NCI-H1930 (cell line): ENCODE measurements around the gene OARD1.
A peak's percentile ranks its signal among the peaks of the same experiment; 100 is the strongest.
"Not testable (repeated sequence)": the region's sequence is repeated elsewhere in the genome, so short reads cannot be mapped to it uniquely, and the experiment has no call there.

Experiments
- DNase-seq, 2 experiments: peaks; one replicate each; lab custom pipeline; 2025; lab: John Stamatoyannopoulos, UW

Gene OARD1

GRCh38 chr6:41071923-41072835 is at the start of gene OARD1:
OARD1 (minus strand) TSS chr6:41072356; CDS start chr6:41071634, 722 bp downstream.
- peak; percentile 100 for DNase-seq

GRCh38 chr6:41120058-41120457 is 47.9 kb upstream of the OARD1 start:
- DNase-seq, result no peak

GRCh38 chr6:41119508-41119907 is 47.4 kb upstream of the OARD1 start:
- DNase-seq, result no peak

- DNase-seq, result not testable (repeated sequence)
Measured at GRCh38 chr6:41115027-41115426, 42.9 kb upstream of the OARD1 start.

- no peak for DNase-seq
Measured at GRCh38 chr6:41111017-41111416, 38.9 kb upstream of the OARD1 start.

GRCh38 chr6:41103847-41104246 is 31.7 kb upstream of the OARD1 start:
- no peak for DNase-seq

GRCh38 chr6:41100871-41101287 is 28.7 kb upstream of the OARD1 start:
- no peak for DNase-seq

GRCh38 chr6:41098366-41098765 is 26.2 kb upstream of the OARD1 start:
- no peak for DNase-seq

GRCh38 chr6:41097467-41098090 is 25.4 kb upstream of the OARD1 start:
- no peak for DNase-seq

- DNase-seq, result no peak
Measured at GRCh38 chr6:41093729-41094128, 21.6 kb upstream of the OARD1 start.

- no peak for DNase-seq
Measured at GRCh38 chr6:41092421-41093140, 20.4 kb upstream of the OARD1 start.

- no peak for DNase-seq
Measured at GRCh38 chr6:41090841-41091761, 18.9 kb upstream of the OARD1 start.

GRCh38 chr6:41088451-41088850 is 16.3 kb upstream of the OARD1 start:
- no peak for DNase-seq

- DNase-seq, result no peak
Measured at GRCh38 chr6:41085182-41085581, 13.0 kb upstream of the OARD1 start.

GRCh38 chr6:41083072-41083471 is 10.9 kb upstream of the OARD1 start:
- DNase-seq, result no peak

- no peak for DNase-seq
Measured at GRCh38 chr6:41080621-41081020, 8.5 kb upstream of the OARD1 start.

- DNase-seq, result no peak
Measured at GRCh38 chr6:41079080-41079479, 6.9 kb upstream of the OARD1 start.

- no peak for DNase-seq
Measured at GRCh38 chr6:41078101-41078500, 5.9 kb upstream of the OARD1 start.

- DNase-seq, result no peak
Measured at GRCh38 chr6:41077536-41077935, 5.4 kb upstream of the OARD1 start.

- no peak for DNase-seq
Measured at GRCh38 chr6:41075651-41076626, 3.8 kb upstream of the OARD1 start.
